ENCODE measurements around the gene CSNK1G1.
"Not testable (repeated sequence)": the region's sequence is repeated elsewhere in the genome, so short reads cannot be mapped to it uniquely, and the experiment has no call there.

The CSNK1G1 gene

GRCh38 chr15:64371383-64371782 is 15.4 kb upstream of the CSNK1G1 start:
- DNase-seq, H3K27ac Mint-ChIP-seq, ATAC-seq, H3K4me3 Mint-ChIP-seq, H3K9me3 Mint-ChIP-seq, H3K4me1 Mint-ChIP-seq, H3K27me3 Mint-ChIP-seq: not testable (repeated sequence)
- H3K36me3 Mint-ChIP-seq (ENCODE audit: low read depth), result peaks cover 40% of the 10 kb centered on the region

- peaks cover 4% of the 10 kb centered on the region for H3K4me1 Mint-ChIP-seq
- H3K27me3 Mint-ChIP-seq, result no peaks in the 10 kb centered on the region
- no peak overlapping the region for H3K27ac Mint-ChIP-seq
Observed at GRCh38 chr15:64369078-64369607, 13.2 kb upstream of the CSNK1G1 start.

GRCh38 chr15:64361259-64361658 is 5.3 kb upstream of the CSNK1G1 start:
- H3K4me3 Mint-ChIP-seq, result no peak overlapping the region
- no peak for DNase-seq
- no peak for ATAC-seq
- H3K27me3 Mint-ChIP-seq, result no peaks in the 10 kb centered on the region
- H3K36me3 Mint-ChIP-seq (ENCODE audit: low read depth), result peaks cover 25% of the 10 kb centered on the region
- no peak overlapping the region for H3K27ac Mint-ChIP-seq
- no peaks in the 10 kb centered on the region for H3K9me3 Mint-ChIP-seq
- H3K4me1 Mint-ChIP-seq, result peaks cover 6% of the 10 kb centered on the region

More at GRCh38 chr15:64369078-64369607, 13.2 kb upstream of the CSNK1G1 start:
- H3K36me3 Mint-ChIP-seq (ENCODE audit: low read depth), result peaks cover 44% of the 10 kb centered on the region
- DNase-seq (no peak), ATAC-seq (no peak)
- H3K4me3 Mint-ChIP-seq, result no peak overlapping the region
- no peaks in the 10 kb centered on the region for H3K9me3 Mint-ChIP-seq

GRCh38 chr15:64356710-64357040 is 702 bp upstream of the CSNK1G1 start:
- Mint-ChIP-seq H3K4me1 (peaks cover 17% of the 10 kb centered on the region), H3K36me3 (ENCODE audit: low read depth) (peaks cover 9% of the 10 kb centered on the region), H3K9me3 (no peaks in the 10 kb centered on the region), H3K27ac (peak overlapping the region; percentile 89), H3K27me3 (no peaks in the 10 kb centered on the region), H3K4me3 (peak overlapping the region; percentile 85)
- ATAC-seq, result no peak
- DNase-seq, result no peak

- peaks cover 4% of the 10 kb centered on the region for H3K36me3 Mint-ChIP-seq (ENCODE audit: low read depth)
- H3K4me1 Mint-ChIP-seq, result peaks cover 17% of the 10 kb centered on the region
- DNase-seq (peak; percentile 27), ATAC-seq (peak; percentile 25)
- no peaks in the 10 kb centered on the region for H3K9me3 Mint-ChIP-seq
- no peaks in the 10 kb centered on the region for H3K27me3 Mint-ChIP-seq
- H3K27ac Mint-ChIP-seq, result peak overlapping the region; percentile 89
- H3K4me3 Mint-ChIP-seq, result peak overlapping the region; percentile 85
Observed at GRCh38 chr15:64355348-64355943, 527 bp downstream of the CSNK1G1 start.

GRCh38 chr15:64354688-64355344 is 1.2 kb downstream of the CSNK1G1 start:
- peak overlapping the region; percentile 89 for H3K27ac Mint-ChIP-seq
- DNase-seq, result no peak
- no peak for ATAC-seq
- H3K27me3 Mint-ChIP-seq, result no peaks in the 10 kb centered on the region
- H3K4me3 Mint-ChIP-seq, result peak overlapping the region; percentile 85
- peaks cover 1% of the 10 kb centered on the region for H3K36me3 Mint-ChIP-seq (ENCODE audit: low read depth)
- peaks cover 17% of the 10 kb centered on the region for H3K4me1 Mint-ChIP-seq
- H3K9me3 Mint-ChIP-seq, result no peaks in the 10 kb centered on the region

GRCh38 chr15:64351265-64351664 is 4.7 kb downstream of the CSNK1G1 start:
- H3K4me3 Mint-ChIP-seq, result no peak overlapping the region
- H3K27me3 Mint-ChIP-seq, result no peaks in the 10 kb centered on the region
- H3K9me3 Mint-ChIP-seq, result no peaks in the 10 kb centered on the region
- ATAC-seq (no peak), DNase-seq (no peak)
- H3K27ac Mint-ChIP-seq, result no peak overlapping the region
- peaks cover 13% of the 10 kb centered on the region for H3K4me1 Mint-ChIP-seq
- H3K36me3 Mint-ChIP-seq (ENCODE audit: low read depth), result peaks cover 16% of the 10 kb centered on the region

- ATAC-seq (no peak), DNase-seq (no peak)
- Mint-ChIP-seq H3K4me3 (no peak overlapping the region), H3K27me3 (no peaks in the 10 kb centered on the region), H3K36me3 (ENCODE audit: low read depth) (peaks cover 16% of the 10 kb centered on the region), H3K27ac (no peak overlapping the region), H3K9me3 (no peaks in the 10 kb centered on the region), H3K4me1 (peaks cover 12% of the 10 kb centered on the region)
Observed at GRCh38 chr15:64349375-64349774, 6.6 kb downstream of the CSNK1G1 start.

GRCh38 chr15:64348455-64348854 is 7.5 kb downstream of the CSNK1G1 start:
- Mint-ChIP-seq H3K27me3 (no peaks in the 10 kb centered on the region), H3K4me1 (peaks cover 14% of the 10 kb centered on the region), H3K36me3 (ENCODE audit: low read depth) (peaks cover 16% of the 10 kb centered on the region), H3K4me3 (no peak overlapping the region), H3K9me3 (no peaks in the 10 kb centered on the region), H3K27ac (no peak overlapping the region)
- DNase-seq (no peak), ATAC-seq (no peak)

- DNase-seq, H3K9me3 Mint-ChIP-seq, ATAC-seq, H3K27me3 Mint-ChIP-seq, H3K4me3 Mint-ChIP-seq, H3K27ac Mint-ChIP-seq: not testable (repeated sequence)
- peaks cover 16% of the 10 kb centered on the region for H3K4me1 Mint-ChIP-seq
- peaks cover 18% of the 10 kb centered on the region for H3K36me3 Mint-ChIP-seq (ENCODE audit: low read depth)
Observed at GRCh38 chr15:64346242-64346641, 9.7 kb downstream of the CSNK1G1 start.

GRCh38 chr15:64344651-64345294 is 11.2 kb downstream of the CSNK1G1 start:
- H3K27me3 Mint-ChIP-seq, result no peaks in the 10 kb centered on the region
- H3K9me3 Mint-ChIP-seq, result no peaks in the 10 kb centered on the region
- H3K27ac Mint-ChIP-seq, result no peak overlapping the region
- no peak overlapping the region for H3K4me3 Mint-ChIP-seq
- ATAC-seq (no peak), DNase-seq (no peak)
- peaks cover 18% of the 10 kb centered on the region for H3K36me3 Mint-ChIP-seq (ENCODE audit: low read depth)
- peaks cover 16% of the 10 kb centered on the region for H3K4me1 Mint-ChIP-seq

GRCh38 chr15:64343841-64344240 is 12.1 kb downstream of the CSNK1G1 start:
- peaks cover 13% of the 10 kb centered on the region for H3K36me3 Mint-ChIP-seq (ENCODE audit: low read depth)
- no peak overlapping the region for H3K27ac Mint-ChIP-seq
- ATAC-seq, result no peak
- H3K4me1 Mint-ChIP-seq, result peaks cover 16% of the 10 kb centered on the region
- DNase-seq, result no peak
- no peaks in the 10 kb centered on the region for H3K9me3 Mint-ChIP-seq
- H3K4me3 Mint-ChIP-seq, result no peak overlapping the region
- H3K27me3 Mint-ChIP-seq, result no peaks in the 10 kb centered on the region

- Mint-ChIP-seq H3K4me1 (peaks cover 13% of the 10 kb centered on the region), H3K4me3 (no peak overlapping the region), H3K9me3 (no peaks in the 10 kb centered on the region), H3K27me3 (no peaks in the 10 kb centered on the region), H3K36me3 (ENCODE audit: low read depth) (peaks cover 10% of the 10 kb centered on the region), H3K27ac (no peak overlapping the region)
- ATAC-seq (no peak), DNase-seq (no peak)
Observed at GRCh38 chr15:64343222-64343621, 12.8 kb downstream of the CSNK1G1 start.

- DNase-seq (no peak), ATAC-seq (no peak)
- Mint-ChIP-seq H3K27me3 (no peaks in the 10 kb centered on the region), H3K36me3 (ENCODE audit: low read depth) (peaks cover 2% of the 10 kb centered on the region), H3K4me1 (peaks cover 15% of the 10 kb centered on the region), H3K27ac (no peak overlapping the region), H3K4me3 (no peak overlapping the region), H3K9me3 (no peaks in the 10 kb centered on the region)
Observed at GRCh38 chr15:64341961-64342360, 14.0 kb downstream of the CSNK1G1 start.

- ATAC-seq (no peak), DNase-seq (no peak)
- H3K4me3 Mint-ChIP-seq, result no peak overlapping the region
- no peak overlapping the region for H3K27ac Mint-ChIP-seq
- peaks cover 2% of the 10 kb centered on the region for H3K36me3 Mint-ChIP-seq (ENCODE audit: low read depth)
- no peaks in the 10 kb centered on the region for H3K9me3 Mint-ChIP-seq
- peaks cover 23% of the 10 kb centered on the region for H3K4me1 Mint-ChIP-seq
- H3K27me3 Mint-ChIP-seq, result no peaks in the 10 kb centered on the region
Observed at GRCh38 chr15:64340355-64340754, 15.6 kb downstream of the CSNK1G1 start.

Measured in activated naive CD8-positive, alpha-beta T cell treated with anti-CD3 and anti-CD28 coated beads, Interleukin-2, amount 50 U/mL, for 24 hours (primary cell).